ENCODE measurements around the gene TCF15.

DNA sequence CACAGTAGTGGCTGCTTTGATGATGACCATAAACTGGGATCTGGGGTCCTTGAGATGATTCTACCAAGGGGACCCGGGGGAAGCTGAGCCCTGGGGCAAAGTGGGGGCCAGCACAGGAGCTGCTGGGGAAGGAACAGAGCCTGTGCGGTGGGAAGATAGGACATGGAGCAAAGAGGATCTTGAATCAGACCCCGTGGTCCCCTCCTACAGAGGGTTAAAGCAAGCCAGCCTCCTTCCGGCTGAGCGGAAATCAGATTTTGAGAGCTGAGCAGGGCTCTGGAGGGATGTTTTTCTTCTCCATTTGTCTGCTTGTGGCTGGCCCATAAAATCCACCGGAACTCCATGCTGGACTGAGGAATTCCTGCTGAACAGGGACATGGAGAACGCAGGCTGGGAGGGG lies 10.1 kb upstream of the TCF15 start:
- no peak for TF ChIP-seq POLR2A (IDR thresholded peaks at IDR 0.05)
- TF ChIP-seq POLR2AphosphoS5 (IDR thresholded peaks at IDR 0.05): no peak
